GM12891 (cell line): ENCODE results near the gene TRAF1.

ENCODE experiments used
- DNase-seq: peaks from one replicate; pipeline ENCODE4 v3.0.0; 2011; ENCODE audit warnings: low spot score; ENCODE audit not compliant: insufficient read length
- FAIRE-seq: peaks from 2 replicates; lab custom pipeline; 2011; peaks lifted over from hg19 to GRCh38; lab: Jason Lieb, UNC
- PAX5 ChIP-seq: IDR thresholded peaks from 2 replicates; pipeline ENCODE4 v1.6.1; 2011; ENCODE audit warnings: low read length, moderate library complexity, mild to moderate bottlenecking; ENCODE audit not compliant: insufficient read depth, severe bottlenecking
- POLR2A ChIP-seq: IDR thresholded peaks from 2 replicates; pipeline ENCODE4 v1.6.1; 2011; ENCODE audit warnings: low read depth, low read length, control low read depth
- POLR2AphosphoS5 ChIP-seq: IDR thresholded peaks from 2 replicates; pipeline ENCODE4 v1.6.1; 2011; ENCODE audit warnings: low read depth, low read length, control low read depth
- POU2F2 ChIP-seq: IDR thresholded peaks from 2 replicates; pipeline ENCODE4 v1.6.1; 2011; ENCODE audit warnings: low read depth, mild to moderate bottlenecking, control low read depth, low read length, moderate library complexity
- SPI1 ChIP-seq: IDR thresholded peaks from 2 replicates; pipeline ENCODE4 v1.6.1; 2011; ENCODE audit warnings: low read depth, low read length, control low read depth
- TAF1 ChIP-seq: IDR thresholded peaks from 2 replicates; pipeline ENCODE4 v1.6.1; 2011; ENCODE audit warnings: low read depth, low read length, control low read depth

Gene TRAF1

GRCh38 chr9:120931231-120932085, 4.9 kb upstream of the TRAF1 start:
- no peak for DNase-seq
- peak; percentile 30; the same call in 1 of the 2 replicates for TF ChIP-seq TAF1
- TF ChIP-seq POU2F2 = no peak; the same call in 1 of the 2 replicates
- peak; percentile 84 for TF ChIP-seq POLR2AphosphoS5
- TF ChIP-seq PAX5 = peak; percentile 87
- peak; percentile 87 for TF ChIP-seq SPI1
- peak; percentile 81 for TF ChIP-seq POLR2A
- FAIRE-seq = peak; percentile 73

- no peak for TF ChIP-seq PAX5
- peak; percentile 70 for TF ChIP-seq POLR2A
- TF ChIP-seq POLR2AphosphoS5 = peak; percentile 74; the same call in 1 of the 2 replicates
- TF ChIP-seq POU2F2 = 0 out of 2 replicates have a peak, but pooled peaks have one; percentile 23
- DNase-seq = no peak
- FAIRE-seq = peak; percentile 69
Observed at GRCh38 chr9:120929229-120929791, 2.7 kb upstream of the TRAF1 start.

- DNase-seq = peak; percentile 53
- FAIRE-seq = no peak
- peak; percentile 59; the same call in 1 of the 2 replicates for TF ChIP-seq TAF1
- no peak for TF ChIP-seq SPI1
- peak; percentile 29 for TF ChIP-seq PAX5
- no peak for TF ChIP-seq POU2F2
- no peak; the same call in 1 of the 2 replicates for TF ChIP-seq POLR2A
- TF ChIP-seq POLR2AphosphoS5 = no peak; the same call in 1 of the 2 replicates
Observed at GRCh38 chr9:120928483-120929228, 2.1 kb upstream of the TRAF1 start.

GRCh38 chr9:120928015-120928482, 1.5 kb upstream of the TRAF1 start:
- FAIRE-seq (no peak), DNase-seq (no peak)
- TF ChIP-seq SPI1 (no peak), POLR2AphosphoS5 (no peak), PAX5 (no peak), POU2F2 (no peak), POLR2A (no peak; the same call in 1 of the 2 replicates), TAF1 (no peak)

GRCh38 chr9:120927269-120928014, 846 bp upstream of the TRAF1 start:
- peak; percentile 45; the same call in 1 of the 2 replicates for TF ChIP-seq POLR2AphosphoS5
- TF ChIP-seq TAF1 = no peak
- TF ChIP-seq POU2F2 = 0 out of 2 replicates have a peak, but pooled peaks have one; percentile 21
- no peak; the same call in none of the 2 replicates for TF ChIP-seq POLR2A
- no peak for TF ChIP-seq PAX5
- FAIRE-seq = no peak
- no peak for DNase-seq

GRCh38 chr9:120925535-120926396, 830 bp downstream of the TRAF1 start:
- peak; percentile 94 for TF ChIP-seq TAF1
- TF ChIP-seq POU2F2 = peak; percentile 79; the same call in 1 of the 2 replicates
- no peak for TF ChIP-seq SPI1
- peak; percentile 98 for TF ChIP-seq POLR2AphosphoS5
- TF ChIP-seq POLR2A = peak; percentile 99
- no peak for TF ChIP-seq PAX5
- FAIRE-seq (no peak), DNase-seq (no peak)

- FAIRE-seq (no peak), DNase-seq (no peak)
Observed at GRCh38 chr9:120924698-120925534, 1.7 kb downstream of the TRAF1 start.

More at GRCh38 chr9:120924698-120925534, 1.7 kb downstream of the TRAF1 start:
- peak; percentile 69 for TF ChIP-seq POU2F2
- peak; percentile 64; the same call in 1 of the 2 replicates for TF ChIP-seq POLR2A
- TF ChIP-seq TAF1 = no peak
- TF ChIP-seq SPI1 = no peak
- peak; percentile 39 for TF ChIP-seq POLR2AphosphoS5
- TF ChIP-seq PAX5 = no peak
